ENCODE measurements around the gene ZNF423.

The ZNF423 gene

DNA sequence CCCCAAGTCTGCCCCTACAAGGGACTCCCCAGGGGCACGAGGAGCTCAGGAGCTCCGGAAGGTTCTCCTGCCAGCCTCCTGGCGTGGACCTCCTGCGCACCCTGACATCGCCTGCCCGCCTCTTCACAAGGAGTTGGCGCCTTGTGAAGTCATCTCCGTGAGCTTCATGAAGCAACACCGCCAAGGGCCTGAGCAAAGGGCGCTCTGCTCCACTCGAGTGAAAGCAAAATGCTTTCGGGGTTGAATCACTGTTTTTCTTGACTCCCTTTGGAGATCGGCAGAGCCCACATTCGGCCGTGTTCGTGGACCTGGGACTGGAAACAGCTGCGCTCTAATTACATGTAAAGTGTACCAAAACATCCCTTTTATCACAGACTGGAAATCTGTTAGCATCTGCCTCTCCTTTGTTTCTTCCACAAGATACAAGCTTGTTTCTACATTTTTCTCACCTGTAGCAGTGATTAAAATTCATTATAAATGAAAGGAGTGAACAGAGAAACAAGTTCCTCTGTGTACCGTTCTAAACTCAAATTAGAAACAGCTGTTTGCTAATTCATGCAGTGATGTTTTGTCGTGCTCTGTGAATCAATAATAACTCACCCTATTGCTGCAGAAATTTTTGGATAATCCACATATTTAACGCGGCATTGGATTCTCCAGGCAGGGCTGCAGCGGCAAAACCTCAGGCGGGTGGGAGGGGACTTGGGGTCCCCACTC is 203.3 kb downstream of the ZNF423 start:
- DNase-seq (ENCODE audit: low read depth): no peak
- TF ChIP-seq, protein P1, sequence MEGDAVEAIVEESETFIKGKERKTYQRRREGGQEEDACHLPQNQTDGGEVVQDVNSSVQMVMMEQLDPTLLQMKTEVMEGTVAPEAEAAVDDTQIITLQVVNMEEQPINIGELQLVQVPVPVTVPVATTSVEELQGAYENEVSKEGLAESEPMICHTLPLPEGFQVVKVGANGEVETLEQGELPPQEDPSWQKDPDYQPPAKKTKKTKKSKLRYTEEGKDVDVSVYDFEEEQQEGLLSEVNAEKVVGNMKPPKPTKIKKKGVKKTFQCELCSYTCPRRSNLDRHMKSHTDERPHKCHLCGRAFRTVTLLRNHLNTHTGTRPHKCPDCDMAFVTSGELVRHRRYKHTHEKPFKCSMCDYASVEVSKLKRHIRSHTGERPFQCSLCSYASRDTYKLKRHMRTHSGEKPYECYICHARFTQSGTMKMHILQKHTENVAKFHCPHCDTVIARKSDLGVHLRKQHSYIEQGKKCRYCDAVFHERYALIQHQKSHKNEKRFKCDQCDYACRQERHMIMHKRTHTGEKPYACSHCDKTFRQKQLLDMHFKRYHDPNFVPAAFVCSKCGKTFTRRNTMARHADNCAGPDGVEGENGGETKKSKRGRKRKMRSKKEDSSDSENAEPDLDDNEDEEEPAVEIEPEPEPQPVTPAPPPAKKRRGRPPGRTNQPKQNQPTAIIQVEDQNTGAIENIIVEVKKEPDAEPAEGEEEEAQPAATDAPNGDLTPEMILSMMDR (IDR thresholded peaks at IDR 0.05; ENCODE audit: insufficient read depth, low read depth, low read length, missing control alignments): no peak
- H3K4me3 ChIP-seq (ENCODE audit: low read length): no peak overlapping the region

DNA sequence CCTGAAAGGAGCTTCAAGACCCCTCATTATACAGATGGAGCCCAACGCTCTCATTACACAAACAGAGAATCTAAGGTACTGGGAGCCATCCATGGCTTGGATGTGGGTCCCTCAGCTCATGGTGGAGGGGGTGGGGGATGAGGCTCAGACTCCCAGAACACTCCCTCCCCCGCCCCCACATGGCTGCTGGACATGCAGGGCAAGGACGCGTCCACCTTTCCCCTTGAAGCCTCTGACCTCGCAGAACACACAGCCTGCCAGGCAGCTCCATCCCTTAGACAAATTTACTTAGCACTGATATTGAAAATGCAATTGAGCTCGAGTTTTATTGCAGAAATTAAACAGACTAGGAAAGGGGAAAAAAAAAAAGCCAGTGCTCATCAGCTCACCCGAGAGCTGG is 203.9 kb downstream of the ZNF423 start:
- TF ChIP-seq, protein P1 (IDR thresholded peaks at IDR 0.05; ENCODE audit: insufficient read depth, low read depth, low read length, missing control alignments): no peak

DNA sequence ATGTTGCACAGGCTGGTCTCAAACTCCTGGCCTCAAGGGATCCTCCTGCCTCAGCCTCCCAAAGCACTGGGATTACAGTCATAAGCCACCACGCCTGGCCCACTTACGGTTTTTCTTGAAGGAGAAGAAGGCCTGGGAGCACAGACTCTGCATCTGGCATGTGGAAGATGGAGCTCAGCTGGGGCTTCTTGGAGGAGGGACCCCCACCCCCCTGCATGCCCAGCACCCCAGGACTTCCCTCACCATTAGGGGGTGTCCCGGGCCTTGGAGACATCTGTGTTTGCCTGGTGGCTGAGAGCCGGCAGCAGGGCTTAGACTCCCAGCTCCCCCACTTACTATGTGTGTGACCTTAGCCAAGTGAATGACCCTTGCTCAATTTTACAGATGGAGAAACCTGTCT is 204.7 kb downstream of the ZNF423 start:
- TF ChIP-seq, protein P1 (IDR thresholded peaks at IDR 0.05; ENCODE audit: insufficient read depth, low read depth, low read length, missing control alignments): no peak
- no peak overlapping the region for H3K4me3 ChIP-seq (ENCODE audit: low read length)
- DNase-seq (ENCODE audit: low read depth): no peak

More for the DNA sequence above, 203.9 kb downstream of the ZNF423 start:
- DNase-seq (ENCODE audit: low read depth): no peak
- no peak overlapping the region for H3K4me3 ChIP-seq (ENCODE audit: low read length)

DNA sequence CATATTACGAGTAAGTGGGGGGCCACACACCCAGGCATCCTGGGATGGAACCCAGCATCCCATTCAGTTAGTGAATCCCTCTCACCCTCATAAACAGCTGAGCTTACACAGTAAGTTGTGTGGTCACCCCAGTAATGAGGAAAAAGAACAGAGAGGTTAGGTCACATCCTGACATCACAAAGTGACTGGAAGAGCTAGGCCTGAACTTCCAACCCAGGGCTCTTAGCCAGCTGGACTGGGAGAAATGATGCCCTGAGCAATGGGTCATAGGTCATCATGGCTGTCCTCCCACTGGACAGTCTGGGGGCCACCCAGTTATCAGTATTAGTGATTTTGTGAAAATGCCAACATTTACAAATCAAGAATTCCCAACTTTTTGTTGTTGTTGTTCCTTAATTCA is 205.3 kb downstream of the ZNF423 start:
- TF ChIP-seq, protein P1 (IDR thresholded peaks at IDR 0.05; ENCODE audit: insufficient read depth, low read depth, low read length, missing control alignments): no peak
- no peak for DNase-seq (ENCODE audit: low read depth)
- no peak overlapping the region for H3K4me3 ChIP-seq (ENCODE audit: low read length)

DNA sequence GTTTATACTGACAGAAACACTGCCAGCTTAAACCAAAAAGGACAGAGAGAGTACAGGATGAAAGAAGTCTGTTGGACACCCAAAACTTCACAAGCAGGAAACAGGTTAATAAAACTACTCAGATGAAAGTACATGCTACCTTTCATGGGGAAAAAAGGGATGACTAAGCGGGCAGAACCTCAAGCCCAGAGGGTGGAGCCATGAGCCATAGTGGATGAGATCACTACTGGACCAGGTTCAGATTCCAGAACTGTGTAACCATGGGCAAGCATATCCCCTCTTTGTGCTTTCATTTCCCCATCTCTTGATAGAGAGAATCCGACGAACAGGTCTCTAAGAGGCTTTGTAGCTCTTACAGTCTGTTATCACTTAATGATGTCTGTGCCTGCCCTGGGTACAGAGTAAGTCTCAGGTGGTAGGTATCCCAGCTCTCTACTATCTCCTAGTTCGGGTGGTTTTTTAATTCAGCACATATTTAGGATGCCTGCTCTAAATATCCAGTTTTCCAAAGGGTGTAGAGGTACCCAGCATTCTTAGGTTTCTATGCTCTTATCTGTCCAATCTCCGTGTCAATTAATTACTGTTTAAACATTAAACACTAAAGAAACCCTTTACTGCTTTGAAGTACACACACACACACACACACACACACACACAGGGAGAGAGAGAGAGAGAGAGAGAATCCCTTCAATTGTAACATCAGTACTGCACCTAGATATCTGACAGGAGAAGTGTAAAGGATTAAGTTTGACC is 206.7 kb downstream of the ZNF423 start:
- TF ChIP-seq, protein P1 (IDR thresholded peaks at IDR 0.05; ENCODE audit: insufficient read depth, low read depth, low read length, missing control alignments): no peak
- DNase-seq (ENCODE audit: low read depth): peak; percentile 16
- no peak overlapping the region for H3K4me3 ChIP-seq (ENCODE audit: low read length)

DNA sequence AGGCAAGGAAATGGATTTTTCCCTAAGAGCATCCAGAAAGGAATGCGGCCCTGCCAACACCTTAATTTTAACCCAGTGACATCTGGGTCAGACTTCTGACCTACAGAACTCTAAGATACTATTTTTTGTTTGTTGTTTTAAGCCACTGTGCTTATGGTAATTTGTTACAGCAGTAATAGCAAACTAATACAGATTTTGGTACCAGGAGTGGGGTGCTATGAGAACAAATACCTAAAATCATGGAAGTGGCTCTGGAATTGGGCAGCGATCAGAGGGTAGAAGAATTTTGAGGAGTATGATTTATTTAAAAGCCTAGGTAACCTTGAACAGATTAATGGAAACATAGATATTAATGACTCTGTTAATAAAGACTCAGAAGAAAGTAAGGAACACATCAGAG is 208.2 kb downstream of the ZNF423 start:
- H3K4me3 ChIP-seq (ENCODE audit: low read length): no peak overlapping the region
- TF ChIP-seq, protein P1 (IDR thresholded peaks at IDR 0.05; ENCODE audit: insufficient read depth, low read depth, low read length, missing control alignments): no peak

More for the DNA sequence above, 208.2 kb downstream of the ZNF423 start:
- DNase-seq (ENCODE audit: low read depth): no peak
